GM18520 (cell line): ENCODE measurements around the gene FAM174A.
"Not testable (repeated sequence)": the region's sequence is repeated elsewhere in the genome, so short reads cannot be mapped to it uniquely, and the experiment has no call there.

Experiments used
- ATAC-seq: cut with Tn5 transposase; IDR thresholded peaks from one replicate; pipeline ENCODE4 v1.9.1; 2021; ENCODE audit not compliant: unreplicated experiment

The FAM174A gene

GRCh38 chr5:100574716-100575115 lies 39.5 kb downstream of the FAM174A start:
- ATAC-seq, result no peak

GRCh38 chr5:100575815-100576214 lies 40.6 kb downstream of the FAM174A start:
- ATAC-seq, result no peak

DNA sequence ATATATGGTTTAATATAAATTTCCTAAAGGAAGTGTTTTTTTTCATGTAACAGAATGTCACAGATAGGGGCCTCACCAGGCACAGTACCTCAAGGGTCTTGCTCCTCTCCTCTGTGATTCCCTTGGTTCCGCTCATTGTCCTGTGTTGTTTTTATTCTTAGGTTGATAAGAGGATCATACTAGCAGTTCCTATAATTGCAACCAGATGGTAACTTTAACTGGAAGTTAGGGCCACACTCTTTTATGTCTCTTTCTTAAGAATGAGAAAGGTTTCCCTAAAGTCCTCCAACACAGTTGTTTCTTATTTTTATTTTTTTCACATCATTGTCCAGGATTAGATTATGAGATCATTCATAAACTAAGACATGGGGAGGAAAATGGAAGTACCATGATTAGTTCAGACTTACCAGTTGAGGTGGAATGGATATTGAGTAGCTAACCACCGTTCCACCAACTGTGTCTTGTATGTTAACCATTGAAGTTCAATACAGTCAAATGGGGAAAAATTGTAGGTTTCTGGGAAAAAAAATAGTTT lies 41.1 kb downstream of the FAM174A start:
- no peak for ATAC-seq

GRCh38 chr5:100577506-100577905 lies 42.3 kb downstream of the FAM174A start:
- no peak for ATAC-seq

GRCh38 chr5:100584069-100584468 lies 48.9 kb downstream of the FAM174A start:
- ATAC-seq, result peak; percentile 93

GRCh38 chr5:100584889-100585288 lies 49.7 kb downstream of the FAM174A start:
- no peak for ATAC-seq

DNA sequence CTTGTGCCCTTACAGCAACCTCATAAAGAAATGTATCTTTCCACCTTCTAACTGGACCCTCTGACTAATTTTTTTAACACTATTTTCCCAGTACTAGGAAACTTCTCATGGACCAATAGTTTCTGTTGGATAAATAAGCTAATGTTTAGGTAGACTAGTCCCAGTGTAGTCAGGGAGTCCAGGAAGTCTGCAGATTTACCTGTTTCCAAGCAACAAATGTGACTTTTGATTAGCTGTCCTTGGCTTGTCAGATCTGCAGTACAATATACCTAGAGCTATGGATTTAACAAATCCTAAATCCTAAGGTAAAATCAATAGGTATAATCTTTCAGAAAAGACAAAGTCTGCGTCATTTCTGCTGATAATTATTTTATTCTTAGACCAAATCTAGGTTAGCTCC lies 55.7 kb downstream of the FAM174A start:
- no peak for ATAC-seq

- no peak for ATAC-seq
Measured at GRCh38 chr5:100595152-100595811, 60.1 kb downstream of the FAM174A start.

DNA sequence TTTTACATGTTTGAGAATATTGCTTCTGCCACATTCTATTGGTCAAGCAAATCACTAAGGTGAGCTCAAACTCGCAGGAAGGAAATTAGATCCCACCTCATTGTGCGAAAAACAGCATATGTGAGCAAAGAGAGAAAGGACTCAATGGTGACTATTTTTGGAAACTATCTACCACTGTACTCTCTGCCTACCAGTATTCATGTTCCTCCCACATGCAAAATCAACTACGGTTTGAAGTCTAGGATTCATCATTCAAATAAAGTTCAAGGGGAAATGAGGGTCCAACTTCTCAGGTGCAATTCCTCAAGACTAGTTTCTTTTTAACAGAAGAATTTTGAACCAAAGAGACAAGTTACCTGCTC lies 60.6 kb downstream of the FAM174A start:
- no peak for ATAC-seq

GRCh38 chr5:100598446-100598845 lies 63.3 kb downstream of the FAM174A start:
- no peak for ATAC-seq

DNA sequence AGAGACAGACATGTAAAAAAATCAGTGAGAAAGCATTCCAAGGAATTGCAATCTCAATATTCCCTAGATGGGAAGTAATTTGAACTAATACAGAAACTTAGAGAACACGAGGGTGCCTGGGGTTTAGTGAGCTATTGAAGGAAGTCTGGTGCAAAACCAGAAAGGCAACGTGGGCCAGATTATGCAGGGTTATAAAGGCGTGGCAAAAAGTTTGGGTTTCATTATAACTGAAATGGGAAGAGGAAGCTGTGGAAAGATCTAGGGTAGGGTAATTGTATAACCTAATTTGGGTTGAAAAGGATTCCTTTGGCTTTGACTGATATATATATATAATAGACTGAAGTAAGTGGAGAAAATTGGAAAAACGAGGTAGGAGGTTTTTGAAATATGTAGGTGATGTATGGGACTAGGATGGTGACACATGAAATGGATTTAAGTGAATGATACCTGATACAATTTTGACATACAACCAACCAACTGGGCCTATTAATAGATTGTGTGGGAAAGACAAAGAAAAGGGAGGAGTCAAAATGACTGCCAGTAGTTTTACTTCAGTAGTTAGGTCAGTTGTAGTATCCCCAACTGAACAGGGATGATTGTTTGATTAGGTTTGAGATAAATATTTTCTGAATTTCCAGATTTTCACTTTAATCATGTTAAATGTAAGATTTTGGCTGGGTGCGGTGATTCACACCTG lies 65.3 kb downstream of the FAM174A start:
- no peak for ATAC-seq

GRCh38 chr5:100603141-100603540 lies 68.0 kb downstream of the FAM174A start:
- ATAC-seq, result no peak

DNA sequence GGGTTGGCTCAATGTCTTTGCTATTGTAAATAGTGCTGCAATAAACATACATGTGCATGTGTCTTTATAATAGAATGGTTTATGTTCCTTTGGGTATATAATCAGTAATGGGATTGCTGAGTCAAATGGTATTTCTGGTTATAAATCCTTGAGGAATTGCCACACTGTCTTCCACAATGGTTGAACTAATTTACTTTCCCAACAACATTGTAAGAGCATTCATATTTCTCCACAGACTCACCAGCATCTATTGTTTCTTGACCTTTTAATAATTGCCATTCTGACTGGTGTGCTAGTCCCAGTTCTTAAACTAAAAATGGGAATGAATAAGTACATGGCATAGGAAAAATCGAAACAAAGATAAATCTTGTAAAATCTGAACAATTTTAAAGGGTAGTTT lies 68.8 kb downstream of the FAM174A start:
- ATAC-seq, result not testable (repeated sequence)

GRCh38 chr5:100609594-100609993 lies 74.4 kb downstream of the FAM174A start:
- no peak for ATAC-seq

GRCh38 chr5:100614308-100614707 lies 79.1 kb downstream of the FAM174A start:
- ATAC-seq, result no peak

GRCh38 chr5:100615362-100615761 lies 80.2 kb downstream of the FAM174A start:
- ATAC-seq, result no peak

GRCh38 chr5:100616291-100616690 lies 81.1 kb downstream of the FAM174A start:
- no peak for ATAC-seq

GRCh38 chr5:100616981-100617380 lies 81.8 kb downstream of the FAM174A start:
- no peak for ATAC-seq

DNA sequence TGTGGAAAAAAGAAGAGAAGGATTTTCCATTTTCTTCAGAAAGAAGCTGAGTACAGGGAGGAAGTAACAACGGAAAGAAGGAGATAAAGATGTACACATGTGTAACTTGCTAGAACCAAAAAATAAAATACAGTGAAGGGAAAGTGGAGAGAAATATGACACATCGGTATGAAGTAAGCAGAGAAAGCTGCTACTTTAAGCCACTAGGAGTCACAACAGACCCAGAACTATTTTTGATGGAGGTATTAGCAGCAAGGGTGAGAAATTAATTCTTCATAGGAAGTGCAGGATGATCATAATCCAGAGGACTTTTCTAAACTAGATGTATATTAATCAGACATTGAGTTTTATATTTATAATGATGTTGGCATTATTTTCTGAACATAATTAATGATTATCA lies 88.5 kb downstream of the FAM174A start:
- peak; percentile 71 for ATAC-seq

DNA sequence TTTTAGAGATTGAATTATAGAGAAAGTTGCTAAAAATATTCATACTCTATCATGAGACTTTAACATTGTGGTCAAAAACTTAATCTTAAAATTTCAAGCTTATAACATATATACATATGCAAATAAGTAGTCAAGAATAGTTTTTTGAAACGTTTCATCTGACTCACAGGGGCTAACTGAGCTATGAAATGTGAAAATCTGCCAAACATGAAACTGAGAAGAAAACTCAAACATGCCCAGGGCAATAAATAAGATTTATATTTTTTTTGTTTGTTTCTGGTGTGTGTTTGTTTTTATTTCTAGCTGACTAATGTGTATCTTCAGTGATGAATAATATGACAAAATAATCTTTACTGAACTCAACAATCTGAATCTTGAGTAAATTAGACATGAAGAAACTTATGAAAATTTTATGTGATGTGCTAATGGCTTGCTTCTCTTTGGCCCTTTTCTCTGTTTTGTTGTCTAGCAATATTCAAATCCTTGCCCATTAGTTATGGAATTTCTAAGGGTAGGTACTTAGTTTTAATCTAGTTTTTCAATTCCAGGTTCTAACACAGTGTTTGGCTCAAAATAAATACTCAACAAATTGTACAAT lies 99.9 kb downstream of the FAM174A start:
- no peak for ATAC-seq
